NT2/D1 (cell line): ENCODE results near the gene MFGE8.

Experiments used
- DNase-seq: peaks from one replicate; pipeline ENCODE4 v3.0.0-alpha.2; 2011; ENCODE audit warnings: low read depth, low spot score
- H3K27me3 ChIP-seq: 2 replicates; pipeline ENCODE4 v1.6.0; 2011; ENCODE audit warnings: mild to moderate bottlenecking; ENCODE audit not compliant: insufficient read length, insufficient read depth
- H3K36me3 ChIP-seq: 2 replicates; pipeline ENCODE4 v1.6.1; 2011; ENCODE audit warnings: mild to moderate bottlenecking, low read length, mixed read lengths; ENCODE audit not compliant: insufficient read depth, insufficient read length
- H3K4me1 ChIP-seq: 2 replicates; pipeline ENCODE4 v1.5.1; 2011; ENCODE audit not compliant: insufficient read depth, insufficient read length
- H3K4me3 ChIP-seq: 2 replicates; pipeline ENCODE4 v1.5.1; 2011; ENCODE audit warnings: low read depth; ENCODE audit not compliant: insufficient read length
- H3K9ac ChIP-seq: 2 replicates; pipeline ENCODE4 v1.6.0; 2011; ENCODE audit warnings: low read depth; ENCODE audit not compliant: insufficient read length
- H3K9me3 ChIP-seq: 2 replicates; pipeline ENCODE4 v1.5.1; 2011; ENCODE audit warnings: mild to moderate bottlenecking, low read length; ENCODE audit not compliant: insufficient read depth
- SUZ12 ChIP-seq: IDR thresholded peaks from 2 replicates; pipeline ENCODE4 v1.6.1; 2011; ENCODE audit not compliant: insufficient read length, insufficient read depth; ENCODE audit errors: extremely low read depth
- YY1 ChIP-seq: IDR thresholded peaks from 2 replicates; pipeline ENCODE4 v1.6.1; 2011; ENCODE audit not compliant: insufficient read length, insufficient read depth
- ZNF274 ChIP-seq: IDR thresholded peaks from 2 replicates; pipeline ENCODE4 v1.6.1; 2011; ENCODE audit warnings: mild to moderate bottlenecking, low read depth, low read length

The MFGE8 gene

DNA sequence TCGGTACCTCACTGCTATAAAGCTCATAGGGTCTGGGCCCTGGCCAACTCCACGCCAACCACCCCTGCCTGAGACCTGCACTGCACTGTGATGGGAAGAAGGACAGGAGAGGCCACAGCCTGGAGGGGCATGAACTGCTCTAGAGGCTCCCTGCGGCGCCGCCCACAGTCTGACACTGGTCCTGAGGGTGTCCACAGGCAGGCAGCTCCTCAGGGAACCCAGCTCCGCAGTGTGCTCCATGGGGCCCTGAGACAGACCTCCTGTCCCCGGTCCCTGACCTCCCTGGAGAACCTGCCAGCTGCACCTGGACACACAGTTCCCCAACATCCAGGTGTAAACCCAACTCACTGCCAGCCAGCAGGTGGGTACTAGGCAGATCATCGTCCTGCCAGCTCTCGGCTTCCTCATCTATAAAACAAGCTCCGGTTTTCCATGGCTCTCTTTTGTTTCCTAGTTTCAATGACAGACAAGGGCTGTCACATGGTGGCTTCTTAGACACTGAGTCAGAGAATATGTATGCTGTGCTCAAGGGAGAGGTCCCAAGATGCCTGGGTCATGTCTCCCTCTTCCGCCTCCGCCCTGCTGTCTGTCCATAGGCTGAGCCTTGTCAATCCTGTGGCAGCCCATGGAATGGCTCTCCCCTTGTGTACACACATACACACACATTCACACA, 12.7 kb downstream of the MFGE8 start:
- TF ChIP-seq ZNF274 (no peak), SUZ12 (no peak), YY1 (no peak)
- Histone ChIP-seq H3K27me3 (peaks cover 3% of the 10 kb centered on the region), H3K9ac (no peak overlapping the region), H3K36me3 (peaks cover 55% of the 10 kb centered on the region), H3K9me3 (no peaks in the 10 kb centered on the region), H3K4me1 (peaks cover 41% of the 10 kb centered on the region), H3K4me3 (no peak overlapping the region)
- DNase-seq: no peak

DNA sequence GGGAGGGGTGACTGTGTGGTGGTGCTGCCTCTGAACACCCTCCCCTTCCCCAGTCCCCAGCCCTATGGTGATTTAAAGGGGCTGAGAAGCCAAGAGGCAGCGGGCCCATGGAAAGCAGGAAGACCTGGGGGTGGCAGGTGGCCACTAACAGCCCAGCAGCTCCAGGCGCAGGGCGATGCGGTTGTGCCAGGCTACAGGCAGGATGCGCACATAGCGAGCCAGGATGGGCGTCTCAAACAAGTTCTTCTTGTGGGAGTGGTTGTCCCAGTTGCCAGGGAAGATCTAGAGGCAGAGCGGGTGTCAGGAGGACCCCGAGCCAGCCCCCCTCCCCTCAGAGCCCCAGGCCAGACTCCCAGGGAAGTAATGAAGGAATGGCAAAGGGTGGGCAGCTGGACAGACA, 13.9 kb downstream of the MFGE8 start:
- Histone ChIP-seq H3K4me1 (peaks cover 43% of the 10 kb centered on the region), H3K9ac (peak overlapping the region; percentile 32), H3K9me3 (no peaks in the 10 kb centered on the region), H3K36me3 (peaks cover 47% of the 10 kb centered on the region), H3K4me3 (no peak overlapping the region), H3K27me3 (peaks cover 14% of the 10 kb centered on the region)
- DNase-seq: no peak
- TF ChIP-seq YY1 (no peak), SUZ12 (no peak), ZNF274 (no peak)

DNA sequence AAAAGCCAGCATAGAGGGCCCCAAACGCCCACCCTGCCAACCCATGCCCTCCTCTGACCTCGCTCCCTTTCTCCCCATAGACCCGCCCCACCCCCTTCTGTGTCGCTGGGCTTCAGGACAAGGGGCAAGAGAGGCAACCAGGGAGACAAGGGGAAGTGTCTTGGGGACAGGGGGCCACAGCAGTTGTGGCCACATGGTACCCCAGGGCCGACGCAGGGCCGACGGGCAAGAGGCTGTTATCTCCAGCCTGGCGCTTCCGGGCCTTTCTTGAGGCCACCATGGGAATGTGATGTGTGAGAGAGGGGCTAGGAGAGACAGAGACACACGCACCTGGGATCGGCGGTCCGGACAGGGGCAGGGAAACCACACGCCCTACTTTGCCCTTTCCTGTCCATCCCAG, 14.4 kb downstream of the MFGE8 start:
- H3K9me3 ChIP-seq: no peaks in the 10 kb centered on the region
- TF ChIP-seq ZNF274: no peak
- no peak overlapping the region for H3K9ac ChIP-seq
- H3K27me3 ChIP-seq: peaks cover 14% of the 10 kb centered on the region
- H3K36me3 ChIP-seq: peaks cover 42% of the 10 kb centered on the region
- DNase-seq: no peak
- peaks cover 43% of the 10 kb centered on the region for H3K4me1 ChIP-seq
- H3K4me3 ChIP-seq: no peak overlapping the region

DNA sequence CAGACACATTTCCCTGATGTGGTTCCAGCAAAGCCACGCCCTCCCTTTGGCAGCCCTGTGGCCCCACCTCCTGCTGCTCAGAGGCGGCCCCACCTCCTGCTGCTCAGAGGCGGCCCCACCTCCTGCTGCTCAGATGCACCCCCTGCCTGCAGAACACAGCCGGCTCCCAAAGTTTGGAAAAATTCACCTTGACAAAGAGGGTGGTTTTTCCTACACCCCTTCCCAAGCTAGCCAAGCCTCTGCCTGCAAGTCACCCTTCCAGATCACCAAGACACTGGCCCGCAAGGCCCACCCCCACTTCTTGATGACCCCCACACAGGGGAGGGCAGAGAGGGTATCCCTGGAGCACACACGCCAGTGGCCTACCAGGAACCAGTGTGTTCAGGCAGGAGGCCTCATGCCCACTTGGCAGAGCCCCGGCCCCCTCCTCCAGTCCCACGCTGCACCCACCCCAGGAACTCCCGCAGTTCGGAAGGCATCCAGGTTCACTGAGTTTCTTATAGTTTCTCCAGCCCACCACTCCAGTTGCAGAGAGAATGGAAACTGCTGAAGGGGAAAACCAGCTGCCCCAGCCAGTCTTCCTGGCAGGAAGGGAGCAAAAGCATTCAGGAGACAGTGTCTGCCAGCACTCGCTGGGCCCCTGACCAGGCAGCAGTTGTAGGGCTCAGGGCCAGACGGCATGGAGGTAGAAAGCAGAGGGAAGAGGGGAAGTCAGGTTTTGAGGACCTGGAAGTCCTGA, 15.6 kb downstream of the MFGE8 start:
- Histone ChIP-seq H3K4me1 (peaks cover 44% of the 10 kb centered on the region), H3K27me3 (peaks cover 14% of the 10 kb centered on the region), H3K9ac (peak overlapping the region; percentile 66), H3K9me3 (no peaks in the 10 kb centered on the region), H3K36me3 (peaks cover 34% of the 10 kb centered on the region), H3K4me3 (no peak overlapping the region)
- no peak for DNase-seq
- no peak for TF ChIP-seq YY1
- no peak for TF ChIP-seq SUZ12
- TF ChIP-seq ZNF274: no peak

DNA sequence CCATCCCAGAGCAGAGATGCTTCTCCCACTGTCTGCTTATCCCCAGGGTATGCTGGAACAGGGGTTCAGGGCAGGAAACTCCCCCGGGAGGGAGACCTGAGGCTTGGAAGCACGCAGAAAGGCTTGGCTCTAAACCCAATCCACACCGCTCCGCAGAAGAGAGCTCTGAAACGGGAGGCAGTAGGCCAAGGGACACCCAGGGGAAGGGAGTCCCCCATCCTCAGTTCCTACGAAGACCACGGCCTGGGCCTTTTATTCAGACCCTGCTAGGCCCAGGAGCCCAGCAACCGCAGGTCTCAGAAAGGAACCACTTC, 16.1 kb downstream of the MFGE8 start:
- DNase-seq: no peak
- Histone ChIP-seq H3K27me3 (peaks cover 14% of the 10 kb centered on the region), H3K4me3 (no peak overlapping the region), H3K9ac (peak overlapping the region; percentile 52), H3K36me3 (peaks cover 28% of the 10 kb centered on the region), H3K9me3 (no peaks in the 10 kb centered on the region), H3K4me1 (peaks cover 45% of the 10 kb centered on the region)
- TF ChIP-seq YY1 (no peak), ZNF274 (no peak), SUZ12 (no peak)

DNA sequence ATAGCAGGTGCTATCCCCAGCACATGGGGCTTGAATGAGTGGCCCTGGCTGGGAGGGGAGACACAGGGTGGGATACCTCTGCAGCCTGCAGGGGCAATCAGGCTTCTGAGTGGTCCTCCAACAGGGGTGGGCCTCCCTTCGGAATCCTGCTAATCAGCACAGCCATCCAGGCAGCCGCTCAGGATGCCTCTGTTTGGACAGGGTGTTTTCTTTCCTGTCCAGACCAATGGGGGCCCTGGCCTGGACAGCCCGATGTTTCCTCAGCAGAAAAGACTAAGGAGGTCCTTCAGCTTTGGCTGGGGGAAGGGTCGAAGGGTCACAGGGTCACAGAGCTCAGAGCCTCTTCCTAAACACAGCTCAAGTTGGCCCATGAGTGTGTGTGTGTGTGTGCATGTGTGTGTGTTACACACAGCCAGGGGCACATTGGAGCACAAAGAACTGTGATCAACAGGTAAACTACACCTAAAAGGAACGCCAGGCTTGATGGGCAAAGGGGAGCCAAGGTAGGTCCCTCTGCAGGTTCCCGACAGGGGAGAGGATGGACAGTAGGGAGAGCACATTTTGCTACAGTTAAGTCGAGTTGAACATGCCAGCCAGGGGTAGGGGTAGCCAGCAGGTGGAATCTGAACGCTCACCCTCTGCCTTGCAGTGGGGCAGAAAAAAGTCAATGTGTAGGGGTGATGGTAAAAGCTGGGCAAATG, 16.7 kb downstream of the MFGE8 start:
- no peaks in the 10 kb centered on the region for H3K9me3 ChIP-seq
- peaks cover 22% of the 10 kb centered on the region for H3K36me3 ChIP-seq
- H3K4me1 ChIP-seq: peaks cover 43% of the 10 kb centered on the region
- H3K27me3 ChIP-seq: peaks cover 14% of the 10 kb centered on the region
- DNase-seq: no peak
- peak overlapping the region; percentile 52 for H3K9ac ChIP-seq
- no peak for TF ChIP-seq YY1
- TF ChIP-seq ZNF274: no peak
- no peak for TF ChIP-seq SUZ12
- H3K4me3 ChIP-seq: no peak overlapping the region
